H1 (cell line): ENCODE measurements around the gene EGFR. TPM values are rescaled to one million over a fixed set of nuclear protein-coding genes. Genes with fewer than 3 reads are reported as not detected.

Source experiments
- CTCF ChIA-PET: fragments of 300-600 bp; sonication (Branson Sonifier 250); formaldehyde crosslinking; loops from one replicate; lab custom pipeline; 2021; ENCODE audit not compliant: partially characterized antibody; lab: Charles Lee
- POLR2A ChIA-PET: fragments of 300-600 bp; sonication (Branson Sonifier 250); formaldehyde crosslinking; loops from one replicate; lab custom pipeline; 2021; ENCODE audit warnings: inconsistent platforms; ENCODE audit not compliant: partially characterized antibody; lab: Charles Lee
- DNase-seq, 2 experiments: peaks; one replicate each; pipeline versions ENCODE4 v3.0.0 to v3.0.0-alpha.2; 2010 to 2022; ENCODE audit warnings: low spot score in 2 of 2, low read depth in 1 of 2, mixed read lengths in 1 of 2
- FAIRE-seq: peaks from 2 replicates; lab custom pipeline; 2011; peaks lifted over from hg19 to GRCh38; lab: Jason Lieb, UNC
- H2AFZ ChIP-seq: 2 replicates; pipeline ENCODE4 v1.8.1; 2012; ENCODE audit warnings: low read length, inconsistent platforms
- H2AK5ac ChIP-seq: 2 replicates; pipeline ENCODE4 v1.6.1; 2013; ENCODE audit warnings: low read depth, low read length
- H2BK120ac ChIP-seq: replicated peaks from 2 replicates; pipeline ENCODE3; 2013; ENCODE audit warnings: low read depth, low read length, inconsistent platforms
- H2BK12ac ChIP-seq: 2 replicates; pipeline ENCODE4 v1.6.1; 2013; ENCODE audit warnings: low read depth, low read length
- H2BK15ac ChIP-seq: 2 replicates; pipeline ENCODE4 v1.6.1; 2013; ENCODE audit warnings: low read length
- H2BK20ac ChIP-seq: 2 replicates; pipeline ENCODE4 v1.6.1; 2013; ENCODE audit warnings: low read length
- H2BK5ac ChIP-seq: 2 replicates; pipeline ENCODE4 v1.6.1; 2013; ENCODE audit warnings: low read depth, low read length
- H3K14ac ChIP-seq: 2 replicates; pipeline ENCODE4 v1.6.1; 2013; ENCODE audit warnings: inconsistent platforms; ENCODE audit not compliant: insufficient read length
- H3K18ac ChIP-seq: 2 replicates; pipeline ENCODE4 v1.6.1; 2013; ENCODE audit warnings: low read length; ENCODE audit errors: extremely low read depth
- H3K23ac ChIP-seq: 2 replicates; pipeline ENCODE4 v1.6.1; 2013; ENCODE audit warnings: inconsistent platforms; ENCODE audit not compliant: insufficient read length
- H3K23me2 ChIP-seq: 2 replicates; pipeline ENCODE4 v1.6.1; 2013; ENCODE audit warnings: low read depth, low read length
- H3K27ac ChIP-seq: 2 replicates; pipeline ENCODE4 v1.6.1; 2011; ENCODE audit warnings: low read depth, low read length, inconsistent platforms
- H3K27me3 ChIP-seq, 4 experiments: replicated peaks in 1 of 4; 1 replicate in 1 of 4; 2 replicates in 3 of 4; pipeline versions ENCODE4 v1.6.1 to v1.8.1; 2011 to 2013; ENCODE audit warnings: low read length in 3 of 4, mild to moderate bottlenecking in 3 of 4, inconsistent platforms in 2 of 4, mixed read lengths in 2 of 4, moderate library complexity in 1 of 4; ENCODE audit not compliant: control insufficient read depth in 3 of 4, insufficient read depth in 3 of 4; ENCODE audit errors: extremely low read depth in 1 of 4
- H3K36me3 ChIP-seq, 4 experiments: 2 replicates each; pipeline versions ENCODE4 v1.6.1 to v1.8.1; 2011 to 2013; ENCODE audit warnings: mild to moderate bottlenecking in 4 of 4, low read length in 3 of 4, moderate library complexity in 2 of 4, control low read depth in 1 of 4, inconsistent platforms in 1 of 4; ENCODE audit not compliant: insufficient read depth in 4 of 4, control insufficient read depth in 2 of 4
- H3K4ac ChIP-seq: replicated peaks from 2 replicates; pipeline ENCODE3; 2013; ENCODE audit warnings: low read length, low read depth, mixed read lengths, inconsistent platforms; ENCODE audit not compliant: insufficient read length
- H3K4me1 ChIP-seq, 4 experiments: replicated peaks in 1 of 4; 1 replicate in 1 of 4; 2 replicates in 3 of 4; pipeline versions ENCODE4 v1.6.1 to v1.8.1; 2011 to 2013; ENCODE audit warnings: low read length in 3 of 4, inconsistent platforms in 2 of 4, mixed read lengths in 1 of 4; ENCODE audit not compliant: insufficient read depth in 4 of 4, control insufficient read depth in 3 of 4
- H3K4me2 ChIP-seq, 2 experiments: 2 replicates each; pipeline versions ENCODE4 v1.6.1 to v1.8.1; 2011 to 2013; ENCODE audit warnings: low read depth in 2 of 2, low read length in 2 of 2, control low read depth in 1 of 2, inconsistent platforms in 1 of 2, mild to moderate bottlenecking in 1 of 2; ENCODE audit not compliant: insufficient read depth in 1 of 2
- H3K4me3 ChIP-seq, 4 experiments: fragments of 200-600, 300-600 bp in 1 of 4; sonication (generic), shearing (Covaris generic), sonication (Bioruptor Twin) in 1 of 4; 2 replicates each; pipeline versions ENCODE4 v1.5.1 to v1.8.1; 2011 to 2016; ENCODE audit warnings: low read length in 4 of 4, low read depth in 3 of 4, control low read depth in 2 of 4, inconsistent platforms in 2 of 4, mild to moderate bottlenecking in 2 of 4, mixed read lengths in 1 of 4, moderate library complexity in 1 of 4; ENCODE audit not compliant: insufficient read depth in 2 of 4; ENCODE audit errors: extremely low read depth in 1 of 4
- H3K56ac ChIP-seq: replicated peaks from 2 replicates; pipeline ENCODE3; 2013; ENCODE audit warnings: low read depth, mild to moderate bottlenecking, mixed read lengths, low read length, inconsistent platforms; ENCODE audit not compliant: insufficient read length
- H3K79me1 ChIP-seq: 2 replicates; pipeline ENCODE4 v1.6.1; 2013; ENCODE audit warnings: low read depth, low read length, control low read depth
- H3K79me2 ChIP-seq, 2 experiments: 2 replicates each; pipeline versions ENCODE4 v1.6.1 to v1.8.1; 2012 to 2013; ENCODE audit warnings: low read length in 2 of 2, mild to moderate bottlenecking in 2 of 2, inconsistent platforms in 1 of 2; ENCODE audit not compliant: insufficient read depth in 2 of 2, control insufficient read depth in 1 of 2
- H3K9ac ChIP-seq, 4 experiments: replicated peaks in 1 of 4; 1 replicate in 1 of 4; 2 replicates in 3 of 4; pipeline versions ENCODE4 v1.6.1 to v1.8.1; 2011 to 2013; ENCODE audit warnings: low read depth in 3 of 4, low read length in 3 of 4, control low read depth in 2 of 4, mild to moderate bottlenecking in 2 of 4, moderate library complexity in 2 of 4, inconsistent platforms in 1 of 4; ENCODE audit errors: extremely low read depth in 1 of 4
- H3K9me3 ChIP-seq, 2 experiments: 2 replicates each; pipeline versions ENCODE4 v1.6.1 to v1.8.1; 2012 to 2013; ENCODE audit warnings: mild to moderate bottlenecking in 2 of 2, moderate library complexity in 2 of 2, control low read depth in 1 of 2, inconsistent platforms in 1 of 2, low read depth in 1 of 2, low read length in 1 of 2, mixed read lengths in 1 of 2; ENCODE audit not compliant: insufficient read depth in 2 of 2
- H4K20me1 ChIP-seq, 2 experiments: replicated peaks in 1 of 2; 2 replicates each; pipeline versions ENCODE3 to v1.8.1; 2011 to 2013; ENCODE audit warnings: inconsistent platforms in 2 of 2, low read length in 2 of 2, mild to moderate bottlenecking in 1 of 2; ENCODE audit not compliant: insufficient read depth in 2 of 2, control insufficient read depth in 1 of 2
- H4K5ac ChIP-seq: 2 replicates; pipeline ENCODE4 v1.6.1; 2013; ENCODE audit warnings: low read length, low read depth, mixed read lengths, inconsistent platforms; ENCODE audit not compliant: insufficient read length
- H4K8ac ChIP-seq: 2 replicates; pipeline ENCODE4 v1.8.0; 2013; ENCODE audit warnings: mild to moderate bottlenecking, moderate library complexity, low read length, inconsistent platforms; ENCODE audit not compliant: insufficient read depth; ENCODE audit errors: extremely low read depth
- H4K91ac ChIP-seq: replicated peaks from 2 replicates; pipeline ENCODE3; 2013; ENCODE audit warnings: low read length, mixed read lengths, inconsistent platforms; ENCODE audit not compliant: insufficient read length
- BACH1 ChIP-seq: IDR thresholded peaks from 2 replicates; pipeline ENCODE4 v1.6.1; 2012; ENCODE audit warnings: low read length, improper control_type of control experiment
- BRCA1 ChIP-seq: IDR thresholded peaks from 2 replicates; pipeline ENCODE4 v1.6.1; 2012; ENCODE audit warnings: low read depth, low read length, improper control_type of control experiment
- HDAC6 ChIP-seq: IDR thresholded peaks from one replicate; pipeline ENCODE4 v1.7.1; 2012; ENCODE audit warnings: low read depth, mild to moderate bottlenecking, inconsistent platforms, low read length, moderate library complexity
- MAX ChIP-seq: IDR thresholded peaks from 2 replicates; pipeline ENCODE4 v1.6.1; 2012; ENCODE audit warnings: inconsistent platforms
- WGBS, 2 experiments: shearing (Covaris generic) in 1 of 2; methylation state at CpG; one replicate each; pipeline versions ENCODE4 v1.1.6 to v1.1.7; 2013 to 2015; ENCODE audit warnings: low lambda C conversion rate in 2 of 2, mixed read lengths in 2 of 2, inconsistent platforms in 1 of 2, low coverage in 1 of 2, missing lambda C conversion rate in 1 of 2; ENCODE audit not compliant: insufficient replicate concordance in 2 of 2, insufficient coverage in 1 of 2, insufficient read length in 1 of 2; ENCODE audit errors: extremely low coverage in 1 of 2, missing lambda C conversion rate in 1 of 2; 5-methylcytosine and 5-hydroxymethylcytosine counted together
- polyA plus RNA-seq, 7 experiments: library from polyadenylated mRNA; depleted of rRNA in 3 of 7; stranded (reverse) in 5 of 7; unstranded in 2 of 7; fragments of >200 nt in 5 of 7; fragments of 200-250 nt in 2 of 7; gene quantifications; 1 replicate in 5 of 7; 2 replicates in 1 of 7; 4 replicates in 1 of 7; pipeline versions ENCODE4 v1.2.1 to v1.2.3, GENCODE V29; 2011 to 2013; ENCODE audit warnings: missing spikeins in 2 of 7, mixed read lengths in 2 of 7
- total RNA-seq: library from RNA; stranded (reverse); fragmentation: NEBNext Ultra II Directional; extraction: Animal tissue kit (Norgen Biotek cat#: 25700); gene quantifications from 2 replicates; pipeline ENCODE4 v1.2.1, GENCODE V29; 2021

The EGFR gene
- total and polyA plus RNA-seq, 2 of the 8 experiments (the other 6 are each of a cell fraction or from before 2014, with no cell fraction given) = 1.9 to 5.8 TPM

GRCh38 chr7:55246171-55246570, 227.4 kb downstream of the EGFR start:
- TF ChIP-seq BACH1 = no peak
- TF ChIP-seq HDAC6 = no peak
- TF ChIP-seq MAX = no peak
- TF ChIP-seq BRCA1 = no peak
- no peak overlapping the region for H4K91ac ChIP-seq
- no peak overlapping the region for H3K4me3 ChIP-seq
- CTCF ChIA-PET = no interaction called here
- no peak overlapping the region for H3K4ac ChIP-seq
- H2BK20ac ChIP-seq = no peak overlapping the region
- H3K9me3 ChIP-seq = no peaks in the 10 kb centered on the region
- H2BK5ac ChIP-seq = no peak overlapping the region
- DNase-seq = no peak
- H3K23ac ChIP-seq = no peak overlapping the region
- no peak overlapping the region for H2BK12ac ChIP-seq
- H3K4me2 ChIP-seq = no peak overlapping the region
- no peak overlapping the region for H3K9ac ChIP-seq
- POLR2A ChIA-PET = no interaction called here
- H2AFZ ChIP-seq = no peak overlapping the region
- no peaks in the 10 kb centered on the region; a peak in 1 of 7 replicates for H3K27me3 ChIP-seq
- H4K20me1 ChIP-seq = no peaks in the 10 kb centered on the region
- no peak overlapping the region for H3K56ac ChIP-seq
- H4K5ac ChIP-seq = no peak overlapping the region
- H4K8ac ChIP-seq = no peak overlapping the region; the same call in 1 of the 2 replicates
- WGBS, 2 experiments = 87% methylated on average over 5 of the region's 5 CpGs; no CpG with 5 or more reads in 1 of the 2 experiments
- no peak overlapping the region for H2BK15ac ChIP-seq
- H2BK120ac ChIP-seq = no peak overlapping the region
- no peak overlapping the region for H3K14ac ChIP-seq
- no peak for FAIRE-seq
- no peak overlapping the region for H3K18ac ChIP-seq
- H3K36me3 ChIP-seq = no peaks in the 10 kb centered on the region
- no peaks in the 10 kb centered on the region for H3K79me2 ChIP-seq
- H3K79me1 ChIP-seq = no peaks in the 10 kb centered on the region
- H3K4me1 ChIP-seq = no peaks in the 10 kb centered on the region
- no peak overlapping the region for H2AK5ac ChIP-seq
- H3K27ac ChIP-seq = no peak overlapping the region
- no peaks in the 10 kb centered on the region for H3K23me2 ChIP-seq
